Endothelial cell (in vitro differentiated cells): ENCODE measurements around the gene GLA. TPM values are rescaled to one million over a fixed set of nuclear protein-coding genes. Genes with fewer than 3 reads are reported as not detected.
A peak's percentile ranks its signal among the peaks of the same experiment; 100 is the strongest.

Experiments used
- DNase-seq: peaks from one replicate; pipeline ENCODE4 v3.0.0; 2021; ENCODE audit warnings: low spot score
- H3K27ac Mint-ChIP-seq: one replicate; pipeline ENCODE4 v1.8.0; 2021; ENCODE audit warnings: mixed read lengths, inconsistent platforms; ENCODE audit not compliant: unreplicated experiment
- H3K27me3 Mint-ChIP-seq: one replicate; pipeline ENCODE4 v1.8.0; 2021; ENCODE audit warnings: mild to moderate bottlenecking, moderate library complexity, mixed read lengths, inconsistent platforms; ENCODE audit not compliant: unreplicated experiment
- H3K36me3 Mint-ChIP-seq: one replicate; pipeline ENCODE4 v1.8.0; 2021; ENCODE audit warnings: mild to moderate bottlenecking, low read depth, mixed read lengths, inconsistent platforms; ENCODE audit not compliant: unreplicated experiment
- H3K4me1 Mint-ChIP-seq: one replicate; pipeline ENCODE4 v1.8.0; 2021; ENCODE audit warnings: mild to moderate bottlenecking, mixed read lengths, inconsistent platforms; ENCODE audit not compliant: unreplicated experiment
- H3K4me3 Mint-ChIP-seq: one replicate; pipeline ENCODE4 v1.8.0; 2021; ENCODE audit warnings: mild to moderate bottlenecking, mixed read lengths, inconsistent platforms; ENCODE audit not compliant: unreplicated experiment
- H3K9me3 Mint-ChIP-seq: one replicate; pipeline ENCODE4 v1.8.0; 2021; ENCODE audit warnings: mixed read lengths, inconsistent platforms; ENCODE audit not compliant: unreplicated experiment
- CTCF ChIP-seq: fragments of 200-600 bp; sonication (generic); IDR thresholded peaks from one replicate; pipeline ENCODE4 v1.5.0; 2021; ENCODE audit warnings: antibody characterized with exemption; ENCODE audit not compliant: unreplicated experiment
- total RNA-seq: library from RNA; stranded (reverse); fragmentation: NEBNext Ultra II Directional; extraction: Animal tissue kit (Norgen Biotek cat#: 25700); gene quantifications from one replicate; pipeline ENCODE4 v1.2.1, GENCODE V29; 2021; ENCODE audit not compliant: unreplicated experiment

GLA gene
- total RNA-seq, 1 donor from 2014 or later, result 37.8 TPM

- no peak for DNase-seq
- Mint-ChIP-seq H3K4me3 (no peak overlapping the region), H3K9me3 (no peaks in the 10 kb centered on the region), H3K36me3 (no peaks in the 10 kb centered on the region), H3K4me1 (peaks cover 12% of the 10 kb centered on the region), H3K27me3 (peaks cover 2% of the 10 kb centered on the region), H3K27ac (no peak overlapping the region)
- TF ChIP-seq CTCF, result no peak
Observed at GRCh38 chrX:101386542-101386885, 21.2 kb downstream of the GLA start.

GRCh38 chrX:101385795-101386541, 21.8 kb downstream of the GLA start, which contains the start of gene BTK:
Gene BTK, minus strand, starts transcription at chrX:101386191. Its CDS starts 10,907 bp downstream, at chrX:101375284.
- peak within 1 kb of the TSS; percentile 52 for H3K27ac Mint-ChIP-seq
- peaks cover 12% of the 10 kb centered on the region for H3K4me1 Mint-ChIP-seq
- H3K9me3 Mint-ChIP-seq, result no peaks in the 10 kb centered on the region
- DNase-seq, result no peak
- H3K36me3 Mint-ChIP-seq, result no peaks in the 10 kb centered on the region
- no peak within 1 kb of the TSS for H3K4me3 Mint-ChIP-seq
- peaks cover 2% of the 10 kb centered on the region for H3K27me3 Mint-ChIP-seq
- no peak for TF ChIP-seq CTCF

- DNase-seq, result no peak
- Mint-ChIP-seq H3K9me3 (no peaks in the 10 kb centered on the region), H3K27me3 (peaks cover 2% of the 10 kb centered on the region), H3K27ac (no peak overlapping the region), H3K4me3 (no peak overlapping the region), H3K36me3 (no peaks in the 10 kb centered on the region), H3K4me1 (peaks cover 12% of the 10 kb centered on the region)
- no peak for TF ChIP-seq CTCF
Observed at GRCh38 chrX:101385026-101385684, 22.6 kb downstream of the GLA start.

GRCh38 chrX:101383679-101384205, 24.0 kb downstream of the GLA start:
- H3K27me3 Mint-ChIP-seq, result peaks cover 6% of the 10 kb centered on the region
- H3K4me1 Mint-ChIP-seq, result peaks cover 19% of the 10 kb centered on the region
- H3K27ac Mint-ChIP-seq, result no peak overlapping the region
- TF ChIP-seq CTCF, result no peak
- H3K36me3 Mint-ChIP-seq, result no peaks in the 10 kb centered on the region
- no peaks in the 10 kb centered on the region for H3K9me3 Mint-ChIP-seq
- no peak for DNase-seq
- no peak overlapping the region for H3K4me3 Mint-ChIP-seq

- H3K4me1 Mint-ChIP-seq, result peaks cover 6% of the 10 kb centered on the region
- no peak for DNase-seq
- no peak for TF ChIP-seq CTCF
- H3K4me3 Mint-ChIP-seq, result no peak overlapping the region
- no peaks in the 10 kb centered on the region for H3K9me3 Mint-ChIP-seq
- H3K27ac Mint-ChIP-seq, result no peak overlapping the region
- peaks cover 4% of the 10 kb centered on the region for H3K27me3 Mint-ChIP-seq
- H3K36me3 Mint-ChIP-seq, result no peaks in the 10 kb centered on the region
Observed at GRCh38 chrX:101377547-101377946, 30.2 kb downstream of the GLA start.
